AG09319 (cell line): ENCODE data around the gene PKN2.
"Not testable (repeated sequence)": the region's sequence is repeated elsewhere in the genome, so short reads cannot be mapped to it uniquely, and the experiment has no call there.

Experiments used
- DNase-seq: peaks from one replicate; pipeline ENCODE4 v3.0.0-alpha.2; 2010; ENCODE audit warnings: low read depth; ENCODE audit errors: extremely low read depth
- CTCF ChIP-seq: IDR thresholded peaks from 2 replicates; pipeline ENCODE4 v1.5.1; 2011; ENCODE audit warnings: low read depth, mild to moderate bottlenecking, inconsistent platforms, low read length, moderate library complexity

Gene PKN2

GRCh38 chr1:88878731-88879130 lies 194.7 kb downstream of the PKN2 start:
- TF ChIP-seq CTCF = no peak
- DNase-seq = no peak

GRCh38 chr1:88880717-88881116 lies 196.6 kb downstream of the PKN2 start:
- DNase-seq = not testable (repeated sequence)

GRCh38 chr1:88883156-88883555 lies 199.1 kb downstream of the PKN2 start:
- no peak for DNase-seq
- TF ChIP-seq CTCF = no peak
